IPS-18a (cell line): ENCODE results near the gene ZNF70.

Experiments used
- H3K27ac ChIP-seq: one replicate; pipeline ENCODE4 v1.5.1; 2013; ENCODE audit warnings: low read length
- H3K27me3 ChIP-seq: one replicate; pipeline ENCODE4 v1.6.1; 2013; ENCODE audit warnings: mild to moderate bottlenecking, low read length; ENCODE audit not compliant: control insufficient read depth, insufficient read depth
- H3K36me3 ChIP-seq: one replicate; pipeline ENCODE4 v1.6.1; 2013; ENCODE audit warnings: low read depth, low read length; ENCODE audit not compliant: control insufficient read depth
- H3K4me1 ChIP-seq: one replicate; pipeline ENCODE4 v1.6.1; 2013; ENCODE audit warnings: low read depth, low read length; ENCODE audit not compliant: control insufficient read depth
- H3K4me3 ChIP-seq: one replicate; pipeline ENCODE4 v1.5.1; 2013; ENCODE audit warnings: low read length
- H3K9ac ChIP-seq: one replicate; pipeline ENCODE4 v1.6.1; 2013; ENCODE audit warnings: mild to moderate bottlenecking, low read length, moderate library complexity
- H3K9me3 ChIP-seq: one replicate; pipeline ENCODE4 v1.6.1; 2013; ENCODE audit warnings: low read depth, low read length; ENCODE audit not compliant: control insufficient read depth

Gene ZNF70

DNA sequence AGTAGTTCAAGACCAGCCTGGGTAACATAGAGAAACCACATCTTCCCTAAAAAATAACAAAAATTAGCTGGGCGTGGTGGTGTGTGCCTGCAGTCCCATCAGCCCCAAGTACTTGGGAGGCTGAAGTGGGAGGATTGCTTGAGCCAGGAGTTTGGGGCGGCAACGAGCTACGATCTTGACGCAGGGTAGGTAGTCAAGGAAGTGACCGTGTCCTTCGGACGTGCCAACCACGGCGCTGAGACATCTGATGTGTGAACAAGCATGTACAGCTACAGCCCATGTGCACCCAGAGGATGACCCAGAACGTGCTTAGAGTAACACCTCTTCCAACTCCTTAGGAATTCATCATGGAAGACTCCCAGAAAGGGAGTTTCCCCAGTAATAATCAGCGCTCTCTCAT, 38.7 kb downstream of the ZNF70 start:
- Histone ChIP-seq H3K27me3 (no peaks in the 10 kb centered on the region), H3K36me3 (peaks cover 52% of the 10 kb centered on the region), H3K9me3 (no peaks in the 10 kb centered on the region), H3K4me3 (no peak overlapping the region), H3K27ac (no peak overlapping the region), H3K9ac (no peak overlapping the region), H3K4me1 (no peaks in the 10 kb centered on the region)

DNA sequence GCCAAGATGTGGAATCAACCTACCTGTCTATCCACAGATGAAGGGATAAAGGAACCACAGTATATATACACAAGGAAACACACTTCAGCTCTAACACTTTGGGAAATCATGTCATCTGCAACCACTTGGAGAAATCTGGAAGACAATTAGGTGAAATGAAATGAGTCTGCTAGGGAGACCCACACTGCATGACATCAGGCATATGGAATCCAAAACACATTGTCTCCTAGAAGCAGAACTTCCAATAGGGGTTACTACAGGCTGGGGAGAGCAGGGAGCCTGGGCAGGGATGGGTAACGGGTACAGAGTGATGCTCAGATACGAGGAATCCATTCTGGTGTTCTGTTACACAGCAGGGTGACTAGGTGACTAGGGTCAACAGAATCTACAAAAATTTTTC, 41.8 kb downstream of the ZNF70 start:
- Histone ChIP-seq H3K9ac (no peak overlapping the region), H3K9me3 (no peaks in the 10 kb centered on the region), H3K27ac (no peak overlapping the region), H3K4me1 (no peaks in the 10 kb centered on the region), H3K27me3 (no peaks in the 10 kb centered on the region), H3K36me3 (peaks cover 76% of the 10 kb centered on the region), H3K4me3 (no peak overlapping the region)

DNA sequence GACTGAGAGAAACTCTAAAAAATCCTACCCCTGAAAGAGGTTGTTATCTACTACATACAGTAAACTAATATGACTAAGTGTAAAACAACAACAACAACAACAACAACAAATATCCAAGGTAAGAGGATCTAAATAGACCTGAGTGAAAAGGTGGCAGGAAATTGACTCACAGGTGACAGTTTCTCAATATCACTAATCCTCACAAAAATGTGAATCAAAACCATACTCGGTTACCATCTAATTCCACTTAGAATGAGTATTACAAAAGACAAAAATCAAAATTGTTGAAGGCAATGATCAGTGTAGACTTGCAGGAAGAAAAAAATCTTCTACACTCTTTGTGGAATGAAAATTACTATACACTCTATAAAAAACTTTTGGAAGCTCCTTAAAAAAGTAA, 42.6 kb downstream of the ZNF70 start:
- Histone ChIP-seq H3K9ac (no peak overlapping the region), H3K4me1 (no peaks in the 10 kb centered on the region), H3K36me3 (peaks cover 69% of the 10 kb centered on the region), H3K9me3 (no peaks in the 10 kb centered on the region), H3K27ac (no peak overlapping the region), H3K4me3 (no peak overlapping the region), H3K27me3 (no peaks in the 10 kb centered on the region)

DNA sequence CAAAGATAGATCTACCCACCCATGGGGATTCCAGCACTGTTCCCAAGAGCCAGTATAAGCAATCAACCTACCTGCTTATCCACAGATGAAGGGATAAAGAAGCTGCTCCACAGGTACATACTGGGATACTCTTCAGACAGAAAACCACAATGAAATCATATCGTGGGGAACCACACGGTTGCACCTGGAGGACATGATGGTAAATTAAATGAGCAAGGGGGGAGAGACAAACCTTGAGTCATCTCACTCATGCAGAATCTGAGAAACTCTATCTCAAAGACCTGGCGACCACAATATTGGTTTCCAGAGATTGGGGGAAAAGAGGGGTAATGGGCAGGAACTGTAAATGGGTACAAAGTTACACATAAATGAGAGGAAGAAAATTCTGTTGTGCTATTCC, 45.6 kb downstream of the ZNF70 start:
- peaks cover 57% of the 10 kb centered on the region for H3K36me3 ChIP-seq
- no peak overlapping the region for H3K27ac ChIP-seq

DNA sequence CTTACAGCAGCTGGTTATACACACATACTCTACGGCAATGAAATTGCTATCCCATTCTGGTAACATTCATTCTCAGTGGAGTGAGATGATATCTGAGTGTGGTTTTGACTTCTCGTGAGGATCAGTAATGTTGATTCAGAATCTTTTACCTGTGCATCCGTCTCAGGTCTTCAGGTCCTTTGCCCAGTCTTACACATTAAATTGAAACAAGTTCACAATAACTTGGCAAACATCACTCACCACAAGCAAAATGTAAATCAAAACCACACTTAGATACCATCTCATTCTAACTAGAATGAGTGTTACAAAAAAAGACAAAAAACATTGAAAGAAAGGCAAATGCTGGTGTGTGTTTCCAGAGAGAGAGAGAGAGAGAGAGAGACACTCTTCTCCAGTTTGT, 46.1 kb downstream of the ZNF70 start:
- no peaks in the 10 kb centered on the region for H3K9me3 ChIP-seq
- H3K27me3 ChIP-seq, result no peaks in the 10 kb centered on the region
- H3K4me3 ChIP-seq, result no peak overlapping the region
- peaks cover 56% of the 10 kb centered on the region for H3K36me3 ChIP-seq
- no peak overlapping the region for H3K9ac ChIP-seq
- H3K27ac ChIP-seq, result no peak overlapping the region
- H3K4me1 ChIP-seq, result no peaks in the 10 kb centered on the region

More for the DNA sequence above, 45.6 kb downstream of the ZNF70 start:
- no peaks in the 10 kb centered on the region for H3K9me3 ChIP-seq
- H3K4me3 ChIP-seq, result no peak overlapping the region
- no peak overlapping the region for H3K9ac ChIP-seq
- H3K4me1 ChIP-seq, result no peaks in the 10 kb centered on the region
- no peaks in the 10 kb centered on the region for H3K27me3 ChIP-seq

DNA sequence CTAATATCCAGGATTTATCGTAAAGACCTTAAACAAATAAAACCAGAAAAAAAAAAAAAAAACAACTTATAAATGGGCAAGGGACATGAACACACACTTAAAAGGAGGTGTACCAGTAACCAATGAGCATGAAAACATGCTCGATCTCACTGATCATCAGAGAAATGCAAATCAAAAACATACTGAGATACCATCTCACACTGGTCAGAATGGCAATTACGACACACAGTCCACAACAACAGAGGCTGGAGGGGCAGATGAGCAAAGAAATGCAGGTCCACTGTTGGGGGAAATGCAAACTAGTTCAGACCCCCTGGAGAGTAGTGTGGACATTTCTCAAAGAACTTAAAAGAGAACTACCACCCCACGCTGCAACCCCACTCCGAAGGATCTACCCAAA, 46.9 kb downstream of the ZNF70 start:
- Histone ChIP-seq H3K9ac (no peak overlapping the region), H3K4me3 (no peak overlapping the region), H3K27ac (no peak overlapping the region), H3K27me3 (no peaks in the 10 kb centered on the region), H3K9me3 (no peaks in the 10 kb centered on the region), H3K36me3 (peaks cover 48% of the 10 kb centered on the region), H3K4me1 (no peaks in the 10 kb centered on the region)

DNA sequence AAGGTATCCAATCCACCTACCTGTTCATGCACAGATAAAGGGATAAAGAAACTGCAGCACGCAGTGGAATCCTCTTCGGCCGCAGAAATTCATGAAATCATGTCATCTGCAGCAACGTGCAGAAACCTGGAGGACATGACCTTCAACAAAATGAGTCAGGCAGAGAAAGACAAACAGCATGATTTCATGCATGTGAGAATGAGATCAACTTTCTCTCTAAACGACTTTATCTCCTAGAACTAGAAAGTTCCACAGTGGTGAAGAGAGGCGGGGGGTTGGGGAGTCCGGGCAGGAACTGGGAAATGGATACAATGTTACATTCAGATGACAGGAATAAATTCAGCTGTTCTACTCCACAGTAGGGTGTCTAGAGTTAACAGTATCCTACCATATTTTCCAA, 50.2 kb downstream of the ZNF70 start:
- no peaks in the 10 kb centered on the region for H3K9me3 ChIP-seq
- peaks cover 19% of the 10 kb centered on the region for H3K36me3 ChIP-seq

DNA sequence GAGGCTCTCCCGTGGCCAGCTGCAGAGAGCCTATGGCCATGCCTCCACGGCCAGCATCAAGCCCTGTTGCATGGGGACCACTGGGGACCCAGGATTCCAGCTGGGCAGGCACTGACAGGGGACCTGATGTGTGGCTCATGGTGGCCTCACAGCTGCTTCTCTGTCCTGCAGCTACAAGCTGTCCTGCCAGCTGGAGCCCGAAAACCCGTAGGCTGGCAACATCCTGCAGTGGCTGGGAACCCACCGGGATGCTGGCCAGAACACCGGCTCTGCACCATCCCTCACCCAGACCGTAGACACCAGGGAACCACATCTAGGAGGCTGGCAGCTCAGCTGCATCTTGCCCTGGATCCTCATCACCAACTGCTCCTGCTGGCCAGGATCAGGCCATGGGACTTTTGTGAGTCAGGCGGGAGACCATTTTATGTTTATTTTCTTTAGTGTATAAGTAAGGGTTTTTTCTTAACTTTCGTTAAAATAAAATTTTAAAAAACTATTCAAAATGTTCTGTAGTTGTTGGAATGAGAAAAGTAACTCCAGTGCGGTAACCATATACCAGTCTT, 52.2 kb downstream of the ZNF70 start:
- no peaks in the 10 kb centered on the region for H3K9me3 ChIP-seq
- H3K27ac ChIP-seq, result no peak overlapping the region
- H3K9ac ChIP-seq, result no peak overlapping the region
- no peak overlapping the region for H3K4me3 ChIP-seq
- no peaks in the 10 kb centered on the region for H3K4me1 ChIP-seq
- peaks cover 18% of the 10 kb centered on the region for H3K36me3 ChIP-seq
- H3K27me3 ChIP-seq, result no peaks in the 10 kb centered on the region

More for the DNA sequence above, 50.2 kb downstream of the ZNF70 start:
- no peak overlapping the region for H3K9ac ChIP-seq
- no peaks in the 10 kb centered on the region for H3K27me3 ChIP-seq
- H3K4me1 ChIP-seq, result no peaks in the 10 kb centered on the region
- H3K27ac ChIP-seq, result no peak overlapping the region
- H3K4me3 ChIP-seq, result no peak overlapping the region

DNA sequence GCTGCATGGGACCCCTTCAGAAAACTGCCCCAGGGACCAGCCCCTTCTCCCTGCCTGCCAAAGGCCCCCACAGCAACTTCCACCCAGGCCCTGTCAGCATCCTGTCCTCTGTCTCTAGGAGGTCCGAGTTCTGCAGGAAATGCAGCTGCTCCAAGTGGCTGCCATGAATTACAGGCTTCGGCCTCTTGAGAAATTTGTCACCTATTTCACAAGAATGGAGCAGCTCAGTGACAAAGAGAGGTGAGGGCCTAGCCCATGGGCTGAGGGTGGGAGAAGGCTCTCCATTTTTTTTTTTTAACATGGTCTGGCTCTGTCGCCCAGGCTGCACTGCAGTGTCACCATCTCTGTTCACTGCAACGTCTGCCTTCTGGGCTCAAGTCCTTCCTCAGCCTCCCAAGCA, 52.8 kb downstream of the ZNF70 start:
- H3K4me3 ChIP-seq, result no peak overlapping the region
- peaks cover 21% of the 10 kb centered on the region for H3K36me3 ChIP-seq
- H3K27ac ChIP-seq, result no peak overlapping the region
- H3K27me3 ChIP-seq, result no peaks in the 10 kb centered on the region
- H3K9me3 ChIP-seq, result no peaks in the 10 kb centered on the region
- H3K4me1 ChIP-seq, result no peaks in the 10 kb centered on the region
- H3K9ac ChIP-seq, result no peak overlapping the region

DNA sequence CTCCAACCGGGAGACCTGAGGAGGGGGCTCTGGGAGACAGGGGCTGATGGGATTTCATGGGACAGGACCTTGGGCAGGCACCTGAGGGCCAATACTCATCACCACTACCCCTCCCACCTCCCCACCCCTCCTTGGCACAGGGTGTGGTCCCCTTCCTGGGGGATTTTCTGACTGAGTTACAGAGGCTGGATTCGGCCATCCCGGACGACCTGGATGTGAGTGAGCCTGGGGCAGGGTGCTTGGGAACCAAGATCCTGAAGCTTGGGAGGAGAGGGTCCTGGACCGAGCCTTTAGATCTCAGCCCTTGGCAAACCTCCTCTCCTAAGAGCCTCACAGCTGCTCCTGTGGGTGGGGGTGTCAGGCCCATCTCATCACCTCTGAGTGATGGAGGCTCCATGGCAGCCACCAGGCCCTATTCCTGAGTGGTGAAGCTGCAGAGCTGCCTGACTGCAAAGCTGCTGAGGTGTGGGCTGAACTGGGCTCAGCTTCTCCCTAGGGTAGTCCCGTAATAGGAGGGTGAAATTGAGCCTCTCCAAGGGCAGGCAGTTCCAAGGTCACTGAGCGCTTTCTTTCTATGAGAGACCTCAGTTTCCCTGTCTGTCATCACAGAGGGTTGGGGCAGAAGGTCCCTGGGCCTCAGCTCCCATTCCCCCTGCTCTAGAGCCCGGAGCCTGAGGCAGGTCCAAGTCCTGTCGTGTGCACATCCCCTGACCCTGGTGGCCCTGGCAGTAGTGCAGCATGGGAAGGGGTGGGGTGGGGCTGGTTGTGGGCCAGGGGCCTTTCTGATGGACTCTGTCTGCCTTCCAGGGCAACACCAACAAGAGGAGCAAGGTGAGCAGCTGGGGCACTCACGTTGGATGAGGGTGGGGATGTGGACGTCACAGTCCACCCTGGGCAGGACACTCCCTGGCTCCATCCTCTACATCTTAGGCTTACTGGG, 53.6 kb downstream of the ZNF70 start:
- Histone ChIP-seq H3K27ac (no peak overlapping the region), H3K27me3 (no peaks in the 10 kb centered on the region), H3K4me3 (no peak overlapping the region), H3K9me3 (no peaks in the 10 kb centered on the region), H3K9ac (no peak overlapping the region), H3K36me3 (peaks cover 21% of the 10 kb centered on the region), H3K4me1 (no peaks in the 10 kb centered on the region)

DNA sequence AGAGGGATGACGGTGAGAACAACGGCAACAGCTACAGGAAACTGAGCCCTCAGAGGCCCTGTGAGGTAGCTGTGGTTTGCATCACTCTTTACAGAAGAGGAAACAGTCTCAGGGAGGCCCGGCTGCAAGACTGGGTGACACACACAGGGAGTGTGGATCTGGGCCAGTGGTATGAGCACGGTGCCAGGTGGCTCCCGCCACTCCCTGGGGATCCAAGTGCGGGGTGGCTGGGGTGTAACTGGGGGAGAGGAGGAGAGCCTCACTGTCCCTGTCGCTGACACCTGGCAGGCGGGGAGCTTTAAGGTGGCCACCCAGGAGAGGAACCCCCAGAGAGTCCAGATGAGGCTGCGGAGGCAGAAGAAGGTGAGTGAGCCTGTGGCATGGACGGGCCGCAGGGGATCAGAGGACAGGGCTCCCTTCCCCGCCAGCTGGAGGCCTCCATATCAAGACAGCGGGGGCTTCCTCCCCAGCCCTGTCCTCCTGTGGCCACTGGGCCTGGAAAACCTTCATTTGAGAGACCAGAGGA, 54.5 kb downstream of the ZNF70 start:
- peaks cover 21% of the 10 kb centered on the region for H3K36me3 ChIP-seq
- no peaks in the 10 kb centered on the region for H3K4me1 ChIP-seq
- H3K9me3 ChIP-seq, result no peaks in the 10 kb centered on the region
- no peaks in the 10 kb centered on the region for H3K27me3 ChIP-seq
- H3K9ac ChIP-seq, result no peak overlapping the region
- no peak overlapping the region for H3K4me3 ChIP-seq
- H3K27ac ChIP-seq, result no peak overlapping the region
